K562 (cell line): ENCODE measurements around the gene RNF32. TPM values are rescaled to one million over a fixed set of nuclear protein-coding genes. Genes with fewer than 3 reads are reported as not detected.
A peak's percentile ranks its signal among the peaks of the same experiment; 100 is the strongest.

ENCODE experiments used
- NCOR1 ChIP-seq: fragments of 450-650 bp; IDR thresholded peaks from 2 replicates; pipeline ENCODE4 v1.6.1; 2016; ENCODE audit warnings: mild to moderate bottlenecking, moderate library complexity
- TEAD4 ChIP-seq, 2 experiments: sonication (generic) in 1 of 2; formaldehyde crosslinking in 1 of 2; IDR thresholded peaks; 2 replicates each; pipeline versions ENCODE4 v1.6.1 to v1.8.0; 2012 to 2022; ENCODE audit warnings: borderline replicate concordance in 1 of 2, inconsistent platforms in 1 of 2, low read length in 1 of 2, mild to moderate bottlenecking in 1 of 2, missing genetic modification reagents in 1 of 2
- WHSC1 ChIP-seq: IDR thresholded peaks from one replicate; pipeline ENCODE4 v1.6.1; 2012; ENCODE audit warnings: low read length, control low read depth, inconsistent platforms
- ZNF639 ChIP-seq, 2 experiments: fragments of 200-800 bp in 1 of 2; sonication (Bioruptor generic) in 1 of 2; sonication (generic) in 1 of 2; formaldehyde crosslinking in 1 of 2; IDR thresholded peaks in 1 of 2; conservative IDR thresholded peaks in 1 of 2; 2 replicates each; pipeline versions ENCODE4 v1.5.0 to v1.6.1; 2016 to 2020; ENCODE audit warnings: missing compliant biosample characterization in 1 of 2, missing genetic modification characterization in 1 of 2, missing genetic modification reagents in 1 of 2
- polyA plus RNA-seq, 8 experiments: library from polyadenylated mRNA; depleted of rRNA in 4 of 8; stranded (reverse) in 5 of 8; unstranded in 3 of 8; fragments of >200 nt; fragmentation: Nextera tagmentation in 2 of 8; fragmentation: Illumina TruSeq in 1 of 8; extraction: Ambion mirVana in 2 of 8; extraction: Trizol in 1 of 8; gene quantifications; 2 replicates each; pipeline versions ENCODE4 v1.2.1 to v1.2.3, GENCODE V29; 2011 to 2014; ENCODE audit warnings: inconsistent platforms in 1 of 8, missing spikeins in 1 of 8
- total RNA-seq, 7 experiments: library from RNA; depleted of rRNA in 6 of 7; stranded (reverse); fragments of >200 nt in 6 of 7; fragmentation: Illumina TruSeq in 2 of 7; extraction: Trizol in 2 of 7; gene quantifications; 2 replicates each; pipeline versions ENCODE4 v1.2.1 to v1.2.3, GENCODE V29; 2011 to 2021; ENCODE audit warnings: low replicate concordance in 1 of 7
- TF ChIP-seq, protein P1 (sequence below), 2 experiments: fragments of 450-650 bp; IDR thresholded peaks; 2 replicates each; pipeline ENCODE4 v1.6.1; 2016
- TF ChIP-seq, protein P2 (sequence below): fragments of 250-450 bp; sonication (Bioruptor Pico); IDR thresholded peaks from 2 replicates; pipeline ENCODE4 v1.8.0; 2022; ENCODE audit warnings: moderate library complexity, mild to moderate bottlenecking, inconsistent platforms

Gene RNF32
- total and polyA plus RNA-seq, 9 of the 15 experiments (the other 6 are each of a cell fraction or from before 2014, with no cell fraction given): 2.6 to 7.0 (median 4.6) TPM

GRCh38 chr7:156625580-156625979, 15.0 kb upstream of the RNF32 start (continued):
- TF ChIP-seq ZNF639 (CRISPR knock-in tag; conservative IDR thresholded peaks at IDR 0.05 in 1 of 2, IDR thresholded peaks at IDR 0.05 in 1 of 2) (no peak), NCOR1 (0 out of 2 replicates have a peak, but pooled peaks have one; percentile 8), TEAD4 (IDR thresholded peaks at IDR 0.05; ENCODE audit: low read length) (no peak), TEAD4 (CRISPR knock-in tag; IDR thresholded peaks at IDR 0.05; ENCODE audit: borderline replicate concordance) (no peak), WHSC1 (no peak)
- TF ChIP-seq, protein P1, sequence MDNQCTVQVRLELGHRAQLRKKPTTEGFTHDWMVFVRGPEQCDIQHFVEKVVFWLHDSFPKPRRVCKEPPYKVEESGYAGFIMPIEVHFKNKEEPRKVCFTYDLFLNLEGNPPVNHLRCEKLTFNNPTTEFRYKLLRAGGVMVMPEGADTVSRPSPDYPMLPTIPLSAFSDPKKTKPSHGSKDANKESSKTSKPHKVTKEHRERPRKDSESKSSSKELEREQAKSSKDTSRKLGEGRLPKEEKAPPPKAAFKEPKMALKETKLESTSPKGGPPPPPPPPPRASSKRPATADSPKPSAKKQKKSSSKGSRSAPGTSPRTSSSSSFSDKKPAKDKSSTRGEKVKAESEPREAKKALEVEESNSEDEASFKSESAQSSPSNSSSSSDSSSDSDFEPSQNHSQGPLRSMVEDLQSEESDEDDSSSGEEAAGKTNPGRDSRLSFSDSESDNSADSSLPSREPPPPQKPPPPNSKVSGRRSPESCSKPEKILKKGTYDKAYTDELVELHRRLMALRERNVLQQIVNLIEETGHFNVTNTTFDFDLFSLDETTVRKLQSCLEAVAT (IDR thresholded peaks at IDR 0.05): no peak
- TF ChIP-seq, protein P2, sequence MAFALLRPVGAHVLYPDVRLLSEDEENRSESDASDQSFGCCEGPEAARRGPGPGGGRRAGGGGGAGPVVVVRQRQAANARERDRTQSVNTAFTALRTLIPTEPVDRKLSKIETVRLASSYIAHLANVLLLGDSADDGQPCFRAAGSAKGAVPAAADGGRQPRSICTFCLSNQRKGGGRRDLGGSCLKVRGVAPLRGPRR (CRISPR knock-in tag): no peak
